HCT116 (cell line): Measurements from ENCODE around the gene PDRG1. TPM values are rescaled to one million over a fixed set of nuclear protein-coding genes. Genes with fewer than 3 reads are reported as not detected.

Experiments
- ATAC-seq: fragments of 200-7000 bp; cut with Tn5 transposase; 2 replicates; pipeline ENCODE4 v1.9.1; 2020; ENCODE audit warnings: mild to moderate bottlenecking, moderate library complexity
- BruUV-seq: library from RNA; stranded (reverse); fragments of 400-500 nt; replicated peaks from 2 replicates; lab custom pipeline; 2021; lab: Mats Ljungman, UMichigan
- CTCF ChIA-PET: fragments of 300-600 bp; sonication (Branson Sonifier 250); formaldehyde crosslinking; loops from one replicate; lab custom pipeline; 2021; ENCODE audit warnings: antibody characterized with exemption; lab: Charles Lee
- POLR2A ChIA-PET: fragments of 300-600, 350-600 bp; sonication (Branson Sonifier 250); formaldehyde crosslinking; loops from one replicate; lab custom pipeline; 2021; ENCODE audit warnings: antibody characterized with exemption; lab: Charles Lee
- RAD21 ChIA-PET, 2 experiments: fragments of 300-600 bp; sonication (Branson Sonifier 250); formaldehyde crosslinking; loops; one replicate each; lab custom pipeline; 2023; ENCODE audit warnings: low total read pairs in 2 of 2; ENCODE audit not compliant: uncharacterized antibody in 2 of 2, unreplicated experiment in 2 of 2, low non-redundant PET in 1 of 2; lab: Charles Lee
- DNase-seq: peaks from one replicate; pipeline ENCODE4 v3.0.0-alpha.2; 2010; ENCODE audit warnings: low read depth, low spot score
- H2AFZ ChIP-seq: fragments of 200-600 bp; shearing (Covaris generic), sonication (generic); 2 replicates; pipeline ENCODE4 v1.6.1; 2017; ENCODE audit warnings: low read depth, mixed run types, mixed read lengths, antibody characterized with exemption, low read length; ENCODE audit not compliant: poor library complexity, severe bottlenecking
- H3K27ac ChIP-seq: 2 replicates; pipeline ENCODE4 v1.5.1; 2012; ENCODE audit warnings: low read depth, low read length
- H3K27me3 ChIP-seq: fragments of 200-600 bp; sonication (generic); 2 replicates; pipeline ENCODE4 v1.6.1; 2016; ENCODE audit warnings: mixed run types, low read length, mixed read lengths; ENCODE audit not compliant: insufficient read depth
- H3K36me3 ChIP-seq, 2 experiments: fragments of 200-500 bp in 1 of 2; fragments of 200-600 bp in 1 of 2; sonication (Bioruptor generic) in 1 of 2; sonication (generic) in 1 of 2; 2 replicates each; pipeline versions ENCODE4 v1.5.1 to v1.6.1; 2014 to 2016; ENCODE audit warnings: low read length in 2 of 2, inconsistent platforms in 1 of 2, mixed read lengths in 1 of 2, mixed run types in 1 of 2; ENCODE audit not compliant: insufficient read depth in 2 of 2, control insufficient read depth in 1 of 2
- H3K4me1 ChIP-seq, 2 experiments: fragments of 200-600 bp in 1 of 2; sonication (generic) in 1 of 2; 2 replicates each; pipeline versions ENCODE4 v1.5.1 to v1.6.1; 2012 to 2017; ENCODE audit warnings: low read length in 2 of 2, inconsistent platforms in 1 of 2, mild to moderate bottlenecking in 1 of 2, mixed read lengths in 1 of 2, mixed run types in 1 of 2, moderate library complexity in 1 of 2; ENCODE audit not compliant: insufficient read depth in 2 of 2, control insufficient read depth in 1 of 2
- H3K4me2 ChIP-seq: fragments of 200-600 bp; sonication (generic); 2 replicates; pipeline ENCODE4 v1.6.1; 2017; ENCODE audit warnings: mixed run types, low read length, mixed read lengths
- H3K4me3 ChIP-seq, 2 experiments: fragments of 200-600 bp in 1 of 2; sonication (generic) in 1 of 2; replicated peaks in 1 of 2; 2 replicates each; pipeline ENCODE4 v1.5.1; 2011 to 2016; ENCODE audit warnings: low read length in 2 of 2, control low read depth in 1 of 2, low read depth in 1 of 2, mild to moderate bottlenecking in 1 of 2, mixed read lengths in 1 of 2, mixed run types in 1 of 2
- H3K79me2 ChIP-seq: fragments of 200-600 bp; sonication (generic); 2 replicates; pipeline ENCODE4 v1.6.1; 2017; ENCODE audit warnings: mild to moderate bottlenecking, mixed run types, low read length, moderate library complexity, mixed read lengths; ENCODE audit not compliant: insufficient read depth
- H3K9ac ChIP-seq: fragments of 200-600 bp; sonication (generic); 2 replicates; pipeline ENCODE4 v1.6.1; 2016; ENCODE audit warnings: low read length, mixed read lengths
- H3K9me2 ChIP-seq: fragments of 200-600 bp; sonication (generic), shearing (Covaris generic); 2 replicates; pipeline ENCODE4 v1.6.1; 2017; ENCODE audit warnings: mixed run types, mild to moderate bottlenecking, moderate library complexity; ENCODE audit not compliant: insufficient read depth
- H3K9me3 ChIP-seq, 2 experiments: fragments of 200-500 bp in 1 of 2; fragments of 200-600 bp in 1 of 2; sonication (Bioruptor generic) in 1 of 2; sonication (generic) in 1 of 2; 2 replicates each; pipeline ENCODE4 v1.6.1; 2014 to 2017; ENCODE audit warnings: low read length in 2 of 2, mixed read lengths in 2 of 2, inconsistent platforms in 1 of 2, low read depth in 1 of 2, mild to moderate bottlenecking in 1 of 2, mixed run types in 1 of 2, moderate library complexity in 1 of 2; ENCODE audit not compliant: control insufficient read depth in 1 of 2, insufficient read depth in 1 of 2
- H4K20me1 ChIP-seq: fragments of 200-600 bp; sonication (generic), shearing (Covaris generic); 2 replicates; pipeline ENCODE4 v1.6.1; 2017; ENCODE audit warnings: mixed run types, mild to moderate bottlenecking, moderate library complexity; ENCODE audit not compliant: insufficient read depth
- CBX3 ChIP-seq: IDR thresholded peaks from 2 replicates; pipeline ENCODE4 v1.6.1; 2012; ENCODE audit warnings: low read depth
- EZH2 ChIP-seq: fragments of 200-600 bp; sonication (generic); IDR thresholded peaks from 2 replicates; pipeline ENCODE4 v1.6.1; 2017; ENCODE audit warnings: antibody characterized with exemption, mixed run types
- POLR2AphosphoS5 ChIP-seq: IDR thresholded peaks from 2 replicates; pipeline ENCODE4 v1.6.1; 2011; ENCODE audit warnings: mild to moderate bottlenecking, low read depth, low read length, moderate library complexity
- SIN3A ChIP-seq: IDR thresholded peaks from 2 replicates; pipeline ENCODE4 v1.6.1; 2012; ENCODE audit warnings: low read depth
- intact Hi-C: fragments of 100-400 bp; cut with micrococcal nuclease; formaldehyde crosslinking; loops from 2 replicates; pipeline ENCODE4 v1.10.0; 2022
- total RNA-seq: library from RNA; stranded (reverse); gene quantifications from one replicate; pipeline ENCODE4 v1.2.1, GENCODE V29; 2021; ENCODE audit not compliant: unreplicated experiment
- TF ChIP-seq, protein P1 (sequence below), 3 experiments: fragments of 200-600 bp in 1 of 3; sonication (generic) in 1 of 3; IDR thresholded peaks in 2 of 3; conservative IDR thresholded peaks in 1 of 3; 2 replicates each; pipeline ENCODE4 v1.5.1; 2012 to 2017; ENCODE audit warnings: low read depth in 2 of 3, low read length in 2 of 3, antibody characterized with exemption in 1 of 3, borderline replicate concordance in 1 of 3, control low read depth in 1 of 3, mild to moderate bottlenecking in 1 of 3, mixed read lengths in 1 of 3, mixed run types in 1 of 3, moderate library complexity in 1 of 3; ENCODE audit not compliant: insufficient read depth in 1 of 3

Gene PDRG1
- total RNA-seq, 1 experiment from 2014 or later = 18.7 TPM

DNA sequence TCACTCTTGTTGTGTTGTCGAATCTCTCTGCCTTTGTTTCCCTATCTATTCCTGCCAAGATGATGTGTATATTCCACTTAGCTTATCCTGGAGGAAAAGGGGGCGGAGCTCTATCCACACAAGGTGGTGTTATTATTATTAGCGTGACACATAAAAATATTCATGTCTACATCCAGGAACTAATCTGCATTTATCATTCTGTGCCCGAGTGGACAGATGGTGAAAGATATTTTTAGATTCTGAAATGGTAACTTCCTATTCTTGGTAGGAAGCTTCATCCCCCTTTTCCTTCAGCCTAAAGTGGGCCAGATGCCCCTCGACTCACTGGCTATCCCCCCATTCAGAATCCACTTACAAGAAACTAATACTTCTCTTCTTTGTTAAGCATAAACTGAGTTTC lies 18.1 kb upstream of the PDRG1 start (continued):
- TF ChIP-seq, protein P1, sequence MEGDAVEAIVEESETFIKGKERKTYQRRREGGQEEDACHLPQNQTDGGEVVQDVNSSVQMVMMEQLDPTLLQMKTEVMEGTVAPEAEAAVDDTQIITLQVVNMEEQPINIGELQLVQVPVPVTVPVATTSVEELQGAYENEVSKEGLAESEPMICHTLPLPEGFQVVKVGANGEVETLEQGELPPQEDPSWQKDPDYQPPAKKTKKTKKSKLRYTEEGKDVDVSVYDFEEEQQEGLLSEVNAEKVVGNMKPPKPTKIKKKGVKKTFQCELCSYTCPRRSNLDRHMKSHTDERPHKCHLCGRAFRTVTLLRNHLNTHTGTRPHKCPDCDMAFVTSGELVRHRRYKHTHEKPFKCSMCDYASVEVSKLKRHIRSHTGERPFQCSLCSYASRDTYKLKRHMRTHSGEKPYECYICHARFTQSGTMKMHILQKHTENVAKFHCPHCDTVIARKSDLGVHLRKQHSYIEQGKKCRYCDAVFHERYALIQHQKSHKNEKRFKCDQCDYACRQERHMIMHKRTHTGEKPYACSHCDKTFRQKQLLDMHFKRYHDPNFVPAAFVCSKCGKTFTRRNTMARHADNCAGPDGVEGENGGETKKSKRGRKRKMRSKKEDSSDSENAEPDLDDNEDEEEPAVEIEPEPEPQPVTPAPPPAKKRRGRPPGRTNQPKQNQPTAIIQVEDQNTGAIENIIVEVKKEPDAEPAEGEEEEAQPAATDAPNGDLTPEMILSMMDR (IDR thresholded peaks at IDR 0.05 in 2 of 3, conservative IDR thresholded peaks at IDR 0.05 in 1 of 3; ENCODE audit: borderline replicate concordance in 1 of 3, insufficient read depth in 1 of 3, low read depth in 2 of 3, low read length in 2 of 3) = no peak

DNA sequence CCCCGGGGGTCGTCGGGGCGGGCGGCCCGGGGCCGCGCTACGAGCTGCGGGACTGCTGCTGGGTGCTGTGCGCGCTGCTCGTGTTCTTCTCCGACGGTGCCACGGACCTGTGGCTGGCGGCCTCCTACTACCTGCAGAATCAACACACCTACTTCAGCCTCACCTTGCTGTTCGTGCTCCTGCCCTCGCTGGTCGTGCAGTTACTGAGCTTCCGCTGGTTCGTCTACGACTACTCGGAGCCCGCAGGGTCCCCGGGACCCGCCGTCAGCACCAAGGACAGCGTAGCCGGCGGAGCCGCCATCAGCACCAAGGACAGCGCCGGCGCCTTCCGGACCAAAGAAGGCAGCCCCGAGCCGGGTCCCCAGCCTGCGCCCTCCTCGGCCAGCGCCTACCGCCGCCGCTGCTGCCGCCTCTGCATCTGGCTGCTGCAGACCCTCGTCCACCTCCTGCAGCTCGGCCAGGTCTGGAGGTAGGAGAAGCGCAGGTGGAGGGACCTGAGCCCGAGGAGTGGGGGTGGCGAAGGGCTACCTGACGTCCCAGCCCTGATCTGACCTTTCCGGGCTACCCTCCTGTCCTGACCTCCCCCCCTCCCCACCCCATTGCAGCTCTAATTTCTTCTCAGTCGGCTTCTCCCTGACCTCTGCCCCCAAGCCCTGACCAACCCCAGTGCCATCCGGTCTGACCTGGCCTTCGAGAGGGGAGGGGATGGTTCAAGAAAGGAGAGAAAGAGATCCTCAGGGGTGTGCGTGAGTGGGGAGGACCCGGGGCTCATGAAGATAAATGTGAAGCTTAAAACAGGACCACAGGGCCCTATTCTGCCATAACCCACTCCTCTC lies 16.7 kb upstream of the PDRG1 start:
- H3K9ac ChIP-seq = no peak overlapping the region
- H3K79me2 ChIP-seq = no peaks in the 10 kb centered on the region
- H3K27ac ChIP-seq = no peak overlapping the region
- ChIA-PET RAD21 (no interaction called here), CTCF (no interaction called here), POLR2A (no interaction called here)
- H3K36me3 ChIP-seq = no peaks in the 10 kb centered on the region
- DNase-seq (no peak), ATAC-seq (peak; percentile 87)
- H2AFZ ChIP-seq = no peak overlapping the region
- intact Hi-C loops = no loop called here
- peaks cover 77% of the 10 kb centered on the region for H3K27me3 ChIP-seq
- H3K4me3 ChIP-seq = no peak overlapping the region
- no peak overlapping the region for H3K4me2 ChIP-seq
- no peak for TF ChIP-seq EZH2
- peak; percentile 69; the same call in 1 of the 2 replicates for TF ChIP-seq CBX3
- peak; percentile 45; the same call in 1 of the 2 replicates for TF ChIP-seq POLR2AphosphoS5
- peak; percentile 75; the same call in 1 of the 2 replicates for TF ChIP-seq SIN3A
- H4K20me1 ChIP-seq = no peaks in the 10 kb centered on the region
- no TSS peak for BruUV-seq
- no peaks in the 10 kb centered on the region for H3K9me2 ChIP-seq
- no peaks in the 10 kb centered on the region for H3K4me1 ChIP-seq
- H3K9me3 ChIP-seq = no peaks in the 10 kb centered on the region
